ENCODE results near the gene CRADD. TPM values are rescaled to one million over a fixed set of nuclear protein-coding genes. Genes with fewer than 3 reads are reported as not detected.

The CRADD gene
- total and polyA plus RNA-seq, 2 of the 4 experiments (the other 2 are of a cell fraction) = 11.1 to 14.0 TPM

- no peak overlapping the region for H3K56ac ChIP-seq (ENCODE audit: extremely low read depth, insufficient read depth, low read length)
- no peak overlapping the region for H3K18ac ChIP-seq (ENCODE audit: low read depth, low read length)
- ATAC-seq (ENCODE audit: low read depth) = no peak
- H3K27me3 ChIP-seq (ENCODE audit: control insufficient read depth, insufficient read depth, low read length) = no peaks in the 10 kb centered on the region
- peaks cover 14% of the 10 kb centered on the region for H3K4me1 ChIP-seq (ENCODE audit: control insufficient read depth, insufficient read depth, low read length)
- no peak overlapping the region for H3K27ac ChIP-seq (ENCODE audit: insufficient read depth, low read length)
- no peak overlapping the region for H3K4me3 ChIP-seq (ENCODE audit: insufficient read depth, low read depth, low read length)
- POLR2A ChIA-PET (ENCODE audit: unreplicated experiment) = no interaction called here
- no peaks in the 10 kb centered on the region for H3K9me3 ChIP-seq (ENCODE audit: control insufficient read depth, insufficient read depth, low read length)
- H3K9me1 ChIP-seq (ENCODE audit: insufficient read depth, low read length) = peaks cover 17% of the 10 kb centered on the region
- no peak overlapping the region for H3K9ac ChIP-seq (ENCODE audit: low read depth, low read length)
- no peak overlapping the region for H2AK9ac ChIP-seq (replicated peaks; ENCODE audit: low read depth, low read length, poor library complexity)
- H4K8ac ChIP-seq (ENCODE audit: low read depth in 2 of 2, low read length in 2 of 2) = 0 out of 4 replicates have a peak overlapping the region, but pooled peaks of 1 of the 2 experiments have one; percentile 21
- H4K20me1 ChIP-seq (ENCODE audit: insufficient read depth, low read length) = no peaks in the 10 kb centered on the region
- peaks cover 3 to 21% of the 10 kb centered on the region in 2 experiments; a peak in 3 of 4 replicates for H3K79me1 ChIP-seq (ENCODE audit: low read depth in 1 of 2, low read length in 2 of 2)
- no peak overlapping the region; the same call in 1 of the 2 replicates for H3K23ac ChIP-seq (ENCODE audit: low read depth, low read length)
- H2BK5ac ChIP-seq (ENCODE audit: low read depth, low read length, poor library complexity, severe bottlenecking) = no peak overlapping the region
- no peaks in the 10 kb centered on the region for H3K36me3 ChIP-seq (ENCODE audit: control insufficient read depth, insufficient read depth, low read length)
- no peak for DNase-seq
- CTCF ChIA-PET = no interaction called here
- peak overlapping the region; percentile 15 for H2AFZ ChIP-seq (replicated peaks; ENCODE audit: low read length, poor library complexity)
- BruUV-seq (replicated peaks) = no TSS peak
- H3K4me2 ChIP-seq (ENCODE audit: low read depth, low read length) = no peak overlapping the region
- no peak overlapping the region for H2BK20ac ChIP-seq (ENCODE audit: low read depth, low read length)
- H3K14ac ChIP-seq (replicated peaks; ENCODE audit: low read depth, low read length) = no peak overlapping the region
- H2AK5ac ChIP-seq (ENCODE audit: low read depth, low read length) = no peak overlapping the region; the same call in 1 of the 2 replicates
- no peak overlapping the region for H2BK120ac ChIP-seq (ENCODE audit: low read depth, low read length)
- H2BK15ac ChIP-seq (ENCODE audit: low read depth, low read length) = no peak overlapping the region
- H4K5ac ChIP-seq (ENCODE audit: low read depth, low read length) = no peak overlapping the region
- intact Hi-C loops (cut with micrococcal nuclease) (no loop called here), in situ Hi-C loops (cut with MboI; ENCODE audit: low sequenced_read_pairs) (no loop called here), dilution Hi-C loops (cut with HindIII; ENCODE audit: low sequenced_read_pairs, unreplicated experiment) (no loop called here)
- TF ChIP-seq CTCF (conservative IDR thresholded peaks at IDR 0.05; ENCODE audit: low read depth, low read length) (no peak), CHD1 (IDR thresholded peaks at IDR 0.05; ENCODE audit: low read depth, low read length) (no peak), MXI1 (IDR thresholded peaks at IDR 0.05; ENCODE audit: borderline replicate concordance, low read depth, low read length) (no peak), RCOR1 (IDR thresholded peaks at IDR 0.05; ENCODE audit: insufficient replicate concordance, low read length) (no peak), RAD21 (IDR thresholded peaks at IDR 0.05; ENCODE audit: low read length) (no peak), MAFK (IDR thresholded peaks at IDR 0.05; ENCODE audit: low read depth, low read length) (no peak), SMC3 (IDR thresholded peaks at IDR 0.05; ENCODE audit: low read depth, low read length) (no peak), NFE2L2 (IDR thresholded peaks at IDR 0.05; ENCODE audit: low read depth, low read length) (no peak), FOS (IDR thresholded peaks at IDR 0.05; ENCODE audit: low read depth, low read length) (no peak), USF2 (IDR thresholded peaks at IDR 0.05; ENCODE audit: low read depth, low read length) (no peak), CEBPB (IDR thresholded peaks at IDR 0.05; ENCODE audit: low read depth, low read length) (no peak), POLR2A (IDR thresholded peaks at IDR 0.05; ENCODE audit: low read depth, low read length) (no peak)
- no peak overlapping the region; the same call in 1 of the 2 replicates for H4K91ac ChIP-seq (ENCODE audit: insufficient read depth, low read depth, low read length)
- WGBS, 2 experiments (ENCODE audit: extremely low coverage in 2 of 2, insufficient read length in 1 of 2) = 67% methylated on average over 1 of the region's 6 CpGs; no CpG with 5 or more reads in 1 of the 2 experiments
- H3K4ac ChIP-seq (ENCODE audit: low read depth, low read length) = no peak overlapping the region
These were observed 131.2 kb downstream of the CRADD start for GRCh38 chr12:93808169-93808899.

Measured in IMR-90 (cell line).